Endothelial cell (in vitro differentiated cells): Measurements from ENCODE around the gene ADD3. TPM values are rescaled to one million over a fixed set of nuclear protein-coding genes. Genes with fewer than 3 reads are reported as not detected.

Experiments used
- DNase-seq: peaks from one replicate; pipeline ENCODE4 v3.0.0; 2021; ENCODE audit warnings: low spot score
- H3K27ac Mint-ChIP-seq: one replicate; pipeline ENCODE4 v1.8.0; 2021; ENCODE audit warnings: mixed read lengths, inconsistent platforms; ENCODE audit not compliant: unreplicated experiment
- H3K27me3 Mint-ChIP-seq: one replicate; pipeline ENCODE4 v1.8.0; 2021; ENCODE audit warnings: mild to moderate bottlenecking, moderate library complexity, mixed read lengths, inconsistent platforms; ENCODE audit not compliant: unreplicated experiment
- H3K36me3 Mint-ChIP-seq: one replicate; pipeline ENCODE4 v1.8.0; 2021; ENCODE audit warnings: mild to moderate bottlenecking, low read depth, mixed read lengths, inconsistent platforms; ENCODE audit not compliant: unreplicated experiment
- H3K4me1 Mint-ChIP-seq: one replicate; pipeline ENCODE4 v1.8.0; 2021; ENCODE audit warnings: mild to moderate bottlenecking, mixed read lengths, inconsistent platforms; ENCODE audit not compliant: unreplicated experiment
- H3K4me3 Mint-ChIP-seq: one replicate; pipeline ENCODE4 v1.8.0; 2021; ENCODE audit warnings: mild to moderate bottlenecking, mixed read lengths, inconsistent platforms; ENCODE audit not compliant: unreplicated experiment
- H3K9me3 Mint-ChIP-seq: one replicate; pipeline ENCODE4 v1.8.0; 2021; ENCODE audit warnings: mixed read lengths, inconsistent platforms; ENCODE audit not compliant: unreplicated experiment
- CTCF ChIP-seq: fragments of 200-600 bp; sonication (generic); IDR thresholded peaks from one replicate; pipeline ENCODE4 v1.5.0; 2021; ENCODE audit warnings: antibody characterized with exemption; ENCODE audit not compliant: unreplicated experiment
- total RNA-seq: library from RNA; stranded (reverse); fragmentation: NEBNext Ultra II Directional; extraction: Animal tissue kit (Norgen Biotek cat#: 25700); gene quantifications from one replicate; pipeline ENCODE4 v1.2.1, GENCODE V29; 2021; ENCODE audit not compliant: unreplicated experiment

Gene ADD3
- total RNA-seq, 1 donor from 2014 or later = 125 TPM

DNA sequence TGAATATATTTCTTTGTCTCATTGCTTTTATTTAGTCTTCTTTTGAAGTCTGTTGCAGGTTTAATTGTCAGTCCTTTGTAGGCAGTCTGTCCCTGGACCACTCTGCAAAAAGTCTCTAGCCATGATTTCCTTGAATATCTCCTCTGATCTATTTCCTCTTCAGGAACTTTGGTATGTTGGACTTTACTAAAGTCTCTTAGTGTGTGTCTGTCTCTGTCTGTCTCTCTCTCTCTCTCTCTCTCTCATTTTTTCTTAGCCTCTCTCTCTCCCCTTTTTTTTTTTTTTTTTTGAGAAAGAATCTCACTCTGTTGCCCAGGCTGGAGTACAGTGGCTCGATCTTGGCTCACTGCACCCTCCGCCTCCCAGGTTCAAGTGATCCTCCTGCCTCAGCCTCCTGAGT is 57.5 kb downstream of the ADD3 start:
- Mint-ChIP-seq H3K27ac (no peak overlapping the region), H3K4me3 (no peak overlapping the region), H3K4me1 (peaks cover 38% of the 10 kb centered on the region), H3K36me3 (no peaks in the 10 kb centered on the region), H3K27me3 (peaks cover 2% of the 10 kb centered on the region), H3K9me3 (no peaks in the 10 kb centered on the region)
- DNase-seq = no peak
- TF ChIP-seq CTCF = no peak

GRCh38 chr10:110067960-110068770 is 60.4 kb downstream of the ADD3 start:
- H3K4me1 Mint-ChIP-seq = peaks cover 31% of the 10 kb centered on the region
- peak overlapping the region; percentile 9 for H3K27ac Mint-ChIP-seq
- TF ChIP-seq CTCF = no peak

GRCh38 chr10:110068780-110069179 is 61.0 kb downstream of the ADD3 start:
- DNase-seq = no peak
- H3K36me3 Mint-ChIP-seq = no peaks in the 10 kb centered on the region
- TF ChIP-seq CTCF = no peak
- H3K9me3 Mint-ChIP-seq = no peaks in the 10 kb centered on the region
- no peak overlapping the region for H3K4me3 Mint-ChIP-seq
- peaks cover 35% of the 10 kb centered on the region for H3K4me1 Mint-ChIP-seq
- H3K27me3 Mint-ChIP-seq = peaks cover 2% of the 10 kb centered on the region
- no peak overlapping the region for H3K27ac Mint-ChIP-seq

More at GRCh38 chr10:110067960-110068770, 60.4 kb downstream of the ADD3 start:
- Mint-ChIP-seq H3K27me3 (peaks cover 2% of the 10 kb centered on the region), H3K4me3 (no peak overlapping the region), H3K9me3 (no peaks in the 10 kb centered on the region), H3K36me3 (no peaks in the 10 kb centered on the region)
- no peak for DNase-seq

DNA sequence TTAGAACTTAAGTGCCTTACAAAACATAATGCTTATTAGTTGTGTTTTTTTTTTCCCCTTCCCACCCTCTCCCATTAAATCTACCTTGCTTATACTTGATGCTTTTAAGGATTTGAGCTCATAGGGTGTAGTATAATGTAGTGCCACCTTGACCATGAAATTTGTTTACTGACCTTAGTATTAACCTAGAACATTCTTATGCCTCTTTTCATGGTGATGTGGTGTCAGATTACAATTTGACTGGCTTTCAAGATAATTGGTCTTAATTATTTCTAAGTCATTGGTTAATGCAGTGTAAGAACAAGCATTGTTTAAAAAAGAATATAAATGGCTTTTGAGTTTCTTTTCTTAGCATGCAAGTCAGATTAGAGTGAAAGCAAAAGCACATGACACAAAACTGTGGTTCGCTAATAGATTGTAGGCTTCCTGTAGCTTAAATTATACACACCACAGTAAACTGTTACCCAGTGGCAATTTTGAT is 61.8 kb downstream of the ADD3 start:
- peaks cover 42% of the 10 kb centered on the region for H3K4me1 Mint-ChIP-seq
- peaks cover 2% of the 10 kb centered on the region for H3K27me3 Mint-ChIP-seq
- TF ChIP-seq CTCF = no peak
- no peaks in the 10 kb centered on the region for H3K36me3 Mint-ChIP-seq
- H3K9me3 Mint-ChIP-seq = no peaks in the 10 kb centered on the region
- H3K4me3 Mint-ChIP-seq = no peak overlapping the region
- DNase-seq = no peak
- peak overlapping the region; percentile 57 for H3K27ac Mint-ChIP-seq

GRCh38 chr10:110073896-110074295 is 66.1 kb downstream of the ADD3 start:
- H3K9me3 Mint-ChIP-seq = no peaks in the 10 kb centered on the region
- DNase-seq = no peak
- peak overlapping the region; percentile 76 for H3K27ac Mint-ChIP-seq
- TF ChIP-seq CTCF = no peak
- H3K27me3 Mint-ChIP-seq = no peaks in the 10 kb centered on the region
- H3K4me3 Mint-ChIP-seq = peak overlapping the region; percentile 9
- peaks cover 57% of the 10 kb centered on the region for H3K4me1 Mint-ChIP-seq
- no peaks in the 10 kb centered on the region for H3K36me3 Mint-ChIP-seq
